ENCODE measurements around the gene MORC2. TPM values are rescaled to one million over a fixed set of nuclear protein-coding genes. Genes with fewer than 3 reads are reported as not detected.

MORC2 gene
- polyA plus RNA-seq, 4 donors, result 30.6 to 37.2 (median 37.0) TPM

GRCh38 chr22:30890686-30891442 lies 77.7 kb downstream of the MORC2 start:
- DNase-seq (ENCODE audit: low read depth in 4 of 4, low spot score in 3 of 4), result no peak

- DNase-seq (ENCODE audit: low read depth in 4 of 4, low spot score in 3 of 4), result no peak
These were observed 78.5 kb downstream of the MORC2 start for GRCh38 chr22:30889996-30890480.

GRCh38 chr22:30889268-30889995 lies 79.1 kb downstream of the MORC2 start:
- DNase-seq (ENCODE audit: low read depth in 4 of 4, low spot score in 3 of 4), result no peak

DNA sequence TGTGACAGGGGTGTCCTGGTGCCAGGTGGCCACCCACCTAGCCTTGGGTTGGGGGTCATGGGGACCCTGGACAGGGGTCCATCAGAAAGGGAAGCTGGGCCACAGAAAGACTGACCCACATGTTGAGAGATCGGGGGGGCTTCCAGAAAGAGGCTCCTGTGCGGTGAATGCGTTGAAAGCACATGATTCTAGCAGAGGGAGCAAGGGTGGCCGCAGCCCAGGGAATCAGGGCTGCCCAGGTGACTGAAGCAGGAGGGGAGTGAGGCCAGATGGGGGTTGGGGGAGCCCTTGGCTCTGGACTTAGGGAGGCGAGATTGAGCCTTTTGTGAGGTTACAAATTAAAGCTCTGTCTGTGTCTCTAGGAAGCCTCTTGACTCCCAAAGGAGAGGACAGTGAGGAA lies 80.7 kb downstream of the MORC2 start:
- DNase-seq (ENCODE audit: low read depth in 4 of 4, low spot score in 3 of 4), result no peak

DNA sequence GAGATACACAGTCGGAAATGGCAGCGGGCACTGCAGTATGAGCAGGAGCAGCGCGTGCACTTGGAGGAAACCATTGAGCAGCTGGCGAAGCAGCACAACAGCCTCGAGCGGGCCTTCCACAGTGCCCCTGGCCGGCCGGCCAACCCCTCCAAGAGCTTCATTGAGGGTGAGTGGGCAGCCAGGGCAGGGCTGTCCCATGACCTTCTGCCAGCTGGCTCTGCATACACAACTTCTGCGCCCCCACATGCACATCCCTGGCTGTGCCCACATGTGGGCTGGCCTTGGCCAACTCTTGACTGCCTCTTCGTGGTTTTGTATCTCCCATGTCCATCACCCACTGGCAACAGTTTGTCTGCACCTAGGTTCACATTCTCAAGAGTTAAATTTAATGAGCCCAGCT lies 81.1 kb downstream of the MORC2 start:
- DNase-seq (ENCODE audit: low read depth in 4 of 4, low spot score in 3 of 4), result no peak

- no peak for DNase-seq (ENCODE audit: low read depth in 4 of 4, low spot score in 3 of 4)
These were observed 83.0 kb downstream of the MORC2 start for GRCh38 chr22:30885591-30885990.

DNA sequence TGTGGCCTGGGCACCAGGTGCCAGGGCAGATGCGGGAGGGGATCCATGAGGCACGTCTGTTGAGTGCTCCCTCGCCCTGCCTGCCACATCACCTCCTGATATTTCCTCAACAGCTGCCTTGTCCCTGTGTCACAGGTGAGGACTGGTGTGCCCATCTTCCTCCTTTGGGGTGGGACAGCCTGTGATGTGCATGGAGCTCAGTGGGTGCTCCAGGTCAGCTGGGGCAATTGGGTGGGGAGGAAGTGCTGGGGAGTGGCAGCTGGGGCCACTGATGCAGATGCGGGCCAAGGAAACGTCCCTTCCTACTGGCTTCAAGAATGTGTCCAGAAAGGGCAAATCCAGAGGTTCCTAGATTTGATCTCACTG lies 83.6 kb downstream of the MORC2 start:
- DNase-seq (ENCODE audit: low read depth in 4 of 4, low spot score in 3 of 4), result no peak

GRCh38 chr22:30884211-30885000 lies 84.2 kb downstream of the MORC2 start:
- DNase-seq (ENCODE audit: low read depth in 4 of 4, low spot score in 3 of 4), result no peak

DNA sequence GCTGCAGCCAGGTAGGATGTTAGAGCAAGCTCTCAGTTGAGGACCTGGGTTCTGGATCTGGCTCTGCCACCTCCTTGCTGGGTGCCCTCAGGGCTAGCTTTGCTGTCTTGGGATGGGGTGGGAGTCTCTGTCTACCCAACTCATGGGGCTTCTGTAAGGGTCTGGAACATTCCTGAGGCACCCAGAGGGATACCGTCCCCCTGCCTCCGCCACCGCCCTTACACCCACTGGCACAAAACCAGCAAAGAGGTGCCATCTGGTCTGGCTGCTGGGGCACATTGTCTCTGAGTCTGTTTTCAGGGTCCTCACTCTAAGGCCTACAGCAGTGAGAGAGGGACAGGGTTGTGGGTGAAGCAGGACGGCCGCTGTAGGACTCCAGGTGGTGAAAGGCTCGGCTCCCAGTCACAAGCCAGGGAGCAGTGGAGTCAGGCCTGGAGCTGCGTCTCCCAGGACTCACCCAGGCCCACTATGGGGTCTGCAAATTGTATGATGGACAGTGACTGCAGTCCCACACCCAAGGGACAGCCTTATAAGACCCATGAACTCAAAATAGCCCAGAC lies 84.9 kb downstream of the MORC2 start:
- no peak for DNase-seq (ENCODE audit: low read depth in 4 of 4, low spot score in 3 of 4)

DNA sequence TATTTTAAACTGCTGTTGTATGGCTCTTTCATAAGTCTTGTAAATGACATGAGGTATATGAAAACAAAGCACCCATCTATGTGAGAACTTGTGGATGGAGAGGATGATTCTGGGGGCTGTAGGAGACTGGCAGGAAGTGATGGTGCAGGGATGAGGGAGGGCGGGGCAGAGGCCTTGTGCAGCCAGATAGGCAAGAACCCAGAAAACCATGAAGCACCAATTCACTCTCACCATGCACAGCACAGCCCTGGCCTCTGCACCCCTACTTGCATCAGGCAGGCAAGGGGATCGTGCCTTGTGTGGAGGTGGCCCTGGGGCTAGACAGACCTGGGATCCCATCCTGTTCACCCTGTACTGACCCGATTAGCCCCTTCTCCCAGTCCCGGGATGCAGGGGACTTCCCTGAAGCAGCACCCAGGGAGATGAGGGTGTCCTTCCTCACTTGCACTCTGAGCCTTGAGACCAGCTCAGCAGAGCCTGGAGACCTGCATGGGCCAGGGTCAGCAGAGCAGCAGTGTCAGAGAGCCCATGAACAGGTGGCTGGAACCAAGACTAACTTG lies 85.5 kb downstream of the MORC2 start:
- DNase-seq (ENCODE audit: low read depth in 4 of 4, low spot score in 3 of 4), result no peak

DNA sequence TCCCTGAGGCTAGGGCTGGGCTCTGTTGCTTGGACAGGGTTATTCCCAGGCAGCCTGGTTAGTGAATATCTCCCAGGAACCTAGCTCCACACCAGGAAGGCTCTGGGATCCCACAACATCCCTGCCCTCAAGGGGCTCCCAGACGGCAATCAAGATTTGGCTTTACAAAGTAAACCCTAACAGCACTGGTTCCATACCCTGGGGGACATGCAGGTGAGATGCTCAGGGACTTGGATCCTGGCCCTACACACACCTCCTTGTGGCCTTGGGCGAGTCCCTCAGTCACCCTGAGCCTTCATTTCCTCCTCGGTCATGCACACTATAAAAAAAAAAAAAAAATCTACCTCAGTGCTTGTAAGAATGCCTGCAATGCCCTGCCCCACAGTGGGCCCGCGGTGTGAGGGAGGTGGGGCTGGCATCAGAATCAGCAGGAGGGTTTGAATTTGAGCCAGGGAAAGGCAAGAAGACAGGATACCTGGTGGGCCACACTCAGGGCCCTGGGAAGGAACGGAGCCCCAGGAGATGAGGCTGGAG lies 86.3 kb downstream of the MORC2 start:
- no peak for DNase-seq (ENCODE audit: low read depth in 4 of 4, low spot score in 3 of 4)

GRCh38 chr22:30881361-30882183 lies 87.0 kb downstream of the MORC2 start:
- DNase-seq (ENCODE audit: low read depth in 4 of 4, low spot score in 3 of 4), result no peak

DNA sequence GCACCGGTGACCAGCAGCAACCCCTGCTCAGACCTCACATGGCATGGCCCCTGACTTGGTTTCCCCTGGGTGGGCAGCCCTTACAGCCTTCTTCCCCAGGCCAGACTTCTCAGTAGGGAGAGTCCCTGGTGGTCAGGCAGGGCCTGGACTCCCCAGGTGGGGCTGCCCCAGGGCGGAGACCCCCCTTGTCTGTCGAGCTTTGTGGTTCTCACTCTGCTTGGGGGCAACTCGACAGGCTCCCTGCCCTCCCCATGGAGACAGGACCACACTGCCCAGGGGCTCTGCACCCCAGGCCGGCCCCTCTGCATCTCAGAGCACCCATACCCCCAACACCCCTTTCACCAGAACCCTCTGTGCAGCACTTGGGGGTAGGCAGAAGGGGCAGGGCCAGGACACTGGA lies 87.7 kb downstream of the MORC2 start:
- no peak for DNase-seq (ENCODE audit: low read depth in 4 of 4, low spot score in 3 of 4)

DNA sequence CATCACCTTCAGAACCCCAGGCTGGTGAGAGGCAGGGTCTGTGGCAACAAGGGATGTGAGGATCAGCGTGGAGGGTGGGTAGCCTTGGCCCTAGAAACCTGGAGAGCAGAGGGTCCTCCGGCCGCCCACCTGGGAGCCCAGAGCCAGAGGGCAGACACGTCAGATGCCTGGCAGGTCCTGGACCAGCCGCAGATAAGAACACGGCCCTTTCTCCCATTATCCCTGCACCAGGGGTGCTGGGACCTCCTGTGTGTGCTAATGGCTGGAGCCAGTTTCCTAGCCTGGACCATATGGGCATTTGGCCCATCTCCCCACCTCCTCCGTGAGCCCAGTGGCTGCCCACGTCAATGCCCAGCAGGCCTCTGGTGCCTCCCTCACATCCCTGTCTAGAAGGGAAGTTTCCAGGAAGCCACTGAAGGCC lies 88.4 kb downstream of the MORC2 start:
- DNase-seq (ENCODE audit: low read depth in 4 of 4, low spot score in 3 of 4), result no peak

DNA sequence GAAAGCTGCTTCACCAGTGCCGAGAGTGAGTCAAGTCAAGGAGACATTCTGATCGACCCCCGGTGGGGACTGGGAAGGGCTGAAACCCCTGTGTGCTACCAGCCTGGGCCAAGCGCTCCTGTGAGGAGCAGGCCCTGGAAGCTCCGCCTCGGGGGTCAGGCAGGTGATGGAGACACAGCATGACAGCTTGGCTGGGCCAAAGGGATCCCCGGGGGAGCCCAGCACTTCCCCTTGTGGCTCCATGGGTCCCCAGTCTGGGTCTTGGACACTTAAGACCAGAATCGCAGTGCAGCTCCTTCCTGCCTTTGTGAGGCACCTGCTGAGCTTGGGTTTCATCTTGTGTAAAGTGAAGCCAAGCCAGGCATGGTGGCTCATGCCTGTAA lies 89.2 kb downstream of the MORC2 start:
- no peak for DNase-seq (ENCODE audit: low read depth in 4 of 4, low spot score in 3 of 4)

DNA sequence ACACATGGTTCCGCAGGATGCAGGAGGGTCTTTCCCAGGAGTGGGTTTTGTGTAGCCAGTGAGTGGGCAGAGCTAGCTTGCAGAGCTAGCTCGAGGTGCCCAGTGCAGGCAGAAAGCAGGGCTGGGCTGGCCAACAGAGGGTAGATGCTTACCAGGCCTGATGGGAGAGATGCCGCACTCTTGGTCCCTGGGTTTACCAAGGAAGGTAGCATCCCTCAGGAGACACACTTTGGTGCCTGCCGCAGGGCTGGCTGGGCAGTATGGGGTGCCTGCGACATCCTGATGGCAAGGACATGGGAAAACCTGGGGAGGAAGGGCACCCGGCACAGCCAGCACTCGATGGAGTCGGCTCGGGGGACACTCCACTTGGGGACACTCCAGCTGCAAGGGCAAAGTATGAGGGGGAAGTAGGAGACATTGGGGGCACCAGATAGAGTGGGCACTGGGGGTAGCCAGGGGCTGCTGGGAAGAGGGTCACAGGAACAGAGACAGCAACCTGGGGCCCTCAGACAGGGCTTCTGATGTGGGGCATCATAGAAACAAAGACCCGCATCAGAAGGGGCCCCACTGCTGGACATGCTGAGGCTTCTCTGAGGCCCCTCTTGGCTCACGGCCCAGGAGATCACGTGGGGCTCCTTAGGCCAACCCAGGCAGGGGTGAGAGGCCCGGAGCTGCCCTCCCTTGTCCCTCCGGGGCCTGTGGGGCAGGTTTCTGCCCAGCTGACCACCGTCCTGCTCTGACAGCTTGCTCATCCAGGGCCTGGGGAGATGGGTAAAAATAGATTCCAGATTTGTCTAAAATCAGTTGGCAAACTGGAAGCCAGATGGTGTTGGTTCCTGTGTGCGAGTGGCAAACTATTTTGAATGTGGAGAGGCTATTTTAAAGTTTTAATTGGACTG lies 89.8 kb downstream of the MORC2 start:
- DNase-seq (ENCODE audit: low read depth in 4 of 4, low spot score in 3 of 4), result no peak

DNA sequence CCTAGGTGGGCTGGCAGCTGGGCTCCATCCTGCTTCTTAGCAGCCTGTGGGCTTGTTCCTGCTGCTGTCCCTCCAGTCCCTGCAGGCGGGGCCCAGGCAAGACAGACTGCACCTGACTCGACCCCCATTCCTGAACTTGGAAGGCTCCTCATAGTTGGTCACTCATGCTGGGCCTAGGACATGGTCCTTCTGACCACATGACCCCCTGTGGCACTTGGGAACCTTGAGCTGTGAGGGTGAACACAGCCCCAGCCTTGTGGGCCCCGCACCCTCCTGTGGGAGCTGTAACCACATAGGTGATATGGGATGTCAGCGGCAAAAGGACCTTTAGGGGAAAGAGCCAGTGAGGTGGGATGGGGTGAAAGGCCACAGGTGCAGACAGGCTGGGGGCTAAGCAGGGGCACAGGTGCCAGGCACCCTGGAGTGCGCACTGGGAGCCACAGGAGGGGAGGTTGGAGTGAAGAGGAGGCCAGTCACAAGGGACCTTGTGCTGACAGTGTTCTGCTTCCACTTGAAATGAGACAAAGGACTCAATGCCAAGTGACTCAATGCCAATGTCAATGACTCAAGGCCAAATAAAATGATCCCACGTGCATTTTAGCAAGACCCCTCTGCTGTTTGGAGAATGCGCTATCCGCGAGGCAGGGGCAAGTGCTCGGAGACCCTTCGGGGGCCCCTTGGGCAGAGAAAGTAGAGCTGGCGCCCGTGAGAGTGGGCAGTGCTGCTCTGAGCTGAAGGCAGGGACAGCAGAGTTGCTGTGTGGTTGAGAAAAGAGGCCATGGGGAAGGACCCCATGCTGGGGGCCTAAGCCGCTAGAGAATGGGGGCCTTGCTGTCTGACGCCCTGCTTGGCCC lies 90.7 kb downstream of the MORC2 start:
- DNase-seq (ENCODE audit: low read depth in 4 of 4, low spot score in 3 of 4), result no peak
